GM18511 (cell line): ENCODE data around the gene FOXJ3.

Source experiments
- ATAC-seq: cut with Tn5 transposase; IDR thresholded peaks from one replicate; pipeline ENCODE4 v1.9.1; 2021; ENCODE audit warnings: mild to moderate bottlenecking, moderate library complexity; ENCODE audit not compliant: unreplicated experiment

Gene FOXJ3

DNA sequence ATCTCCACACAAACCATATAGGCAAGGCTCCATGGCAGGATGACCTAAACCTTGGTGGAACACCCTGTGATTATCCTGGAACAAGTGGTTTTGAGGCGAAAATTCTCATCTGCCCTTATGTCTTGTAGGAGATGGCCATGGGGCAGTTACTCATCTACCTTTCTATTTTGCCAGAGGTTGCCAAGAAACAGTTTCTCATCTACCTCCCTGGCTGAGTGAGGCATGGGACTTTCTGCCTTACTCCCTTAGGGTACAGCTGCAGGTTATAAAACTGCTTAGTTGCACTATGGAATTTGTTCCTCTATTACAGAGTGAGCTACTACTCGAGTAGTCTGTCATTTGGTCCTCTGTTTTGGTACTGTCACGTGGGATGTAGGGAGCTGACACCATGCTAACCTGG is 139.2 kb downstream of the FOXJ3 start:
- no peak for ATAC-seq

DNA sequence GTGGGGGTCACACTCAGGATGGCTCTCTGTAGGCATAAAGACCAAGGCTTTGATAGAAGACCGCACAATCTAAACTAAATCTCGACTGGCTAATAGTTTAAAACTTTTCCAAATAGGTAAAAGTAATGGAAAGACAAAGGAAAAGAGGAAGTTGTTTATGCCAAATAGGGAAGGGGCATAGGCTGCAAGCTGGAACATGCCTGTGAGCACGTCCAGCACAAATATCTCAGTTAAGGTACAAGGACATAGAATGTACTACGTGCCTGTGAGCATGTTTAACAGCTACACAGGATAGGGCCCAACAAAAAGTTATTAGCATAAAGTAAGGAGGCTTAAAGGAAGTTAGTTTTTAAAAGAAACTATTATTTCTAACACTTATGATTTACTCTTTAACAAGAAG is 142.9 kb downstream of the FOXJ3 start:
- ATAC-seq: no peak

DNA sequence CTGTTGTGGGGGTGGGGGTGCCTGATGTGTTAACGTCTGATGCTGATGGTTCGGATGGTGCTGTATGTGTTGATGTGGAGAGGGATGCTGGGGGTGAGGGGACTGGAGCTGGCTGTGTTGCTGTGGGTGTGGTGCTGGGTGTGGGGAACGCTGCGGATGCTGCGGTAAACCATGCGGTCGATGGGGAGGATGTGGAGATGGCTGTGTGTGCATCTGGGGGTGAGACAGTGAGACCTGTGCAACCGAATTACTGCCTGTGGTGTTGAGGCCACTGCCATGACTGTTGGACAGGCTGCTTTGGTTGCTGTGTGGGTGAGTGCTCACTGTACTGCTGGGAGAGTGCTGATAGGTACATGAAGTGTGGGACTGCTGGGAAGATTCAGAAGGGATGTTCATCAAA is 143.7 kb downstream of the FOXJ3 start:
- no peak for ATAC-seq

DNA sequence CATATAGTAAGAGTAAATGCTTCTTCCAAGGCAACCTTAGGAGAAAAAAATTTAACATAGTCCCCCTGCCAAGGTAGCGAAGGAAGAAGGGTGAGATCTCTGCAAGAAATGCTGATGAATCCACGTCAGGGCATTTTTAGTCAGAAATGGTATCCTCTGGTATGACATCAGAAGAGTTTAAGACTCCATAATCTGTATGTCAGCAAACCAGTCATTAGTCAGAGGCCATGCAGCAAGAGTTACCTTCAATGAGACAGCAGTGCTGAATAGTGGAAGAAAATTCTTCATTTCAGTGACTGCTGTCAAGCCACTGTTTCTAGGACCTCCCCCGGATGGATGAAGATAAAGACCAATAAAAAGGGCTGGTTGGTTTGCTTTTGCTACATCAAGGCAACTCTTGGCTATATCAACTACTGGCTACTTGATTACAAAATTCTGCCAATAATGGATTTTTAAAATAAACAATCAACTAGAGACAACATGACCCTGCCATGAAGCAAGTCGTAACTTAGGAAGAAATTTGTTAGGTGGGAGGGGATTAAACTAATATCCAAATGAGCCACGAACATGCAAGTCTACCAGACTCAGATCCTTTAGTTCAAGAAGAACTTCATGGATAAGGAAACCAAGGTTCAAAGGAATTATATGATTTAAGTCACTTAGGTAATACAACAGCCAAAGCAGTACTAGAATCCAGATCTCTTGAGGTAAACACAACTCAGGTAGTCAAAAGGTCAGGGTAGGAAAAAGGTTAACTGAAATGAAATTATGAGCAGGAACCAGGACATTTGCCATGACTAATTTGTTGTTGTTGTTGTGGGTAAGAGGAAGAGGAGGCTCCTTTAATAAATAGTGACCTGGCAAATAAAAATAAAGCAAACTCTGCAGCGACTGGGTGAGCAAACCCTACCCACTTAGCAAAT is 144.8 kb downstream of the FOXJ3 start:
- no peak for ATAC-seq

DNA sequence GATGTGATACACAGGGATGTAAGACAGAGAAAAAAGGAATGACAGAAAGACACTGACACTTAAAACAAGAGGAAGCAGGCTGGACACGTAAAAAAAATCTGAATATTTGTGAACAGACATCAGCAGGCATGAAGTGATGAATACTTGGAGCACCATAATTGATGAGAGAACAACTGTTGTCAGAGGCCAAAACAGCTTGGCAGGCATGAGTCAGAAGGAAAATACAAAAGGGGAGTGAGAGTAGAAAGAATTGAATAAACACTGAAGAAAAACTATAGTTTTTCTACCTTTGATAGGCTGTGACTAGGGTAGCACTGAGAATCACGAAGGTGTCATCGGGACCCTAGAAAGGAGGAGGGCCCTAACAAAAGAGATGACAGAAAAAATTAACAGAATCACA is 148.9 kb downstream of the FOXJ3 start:
- ATAC-seq: no peak

DNA sequence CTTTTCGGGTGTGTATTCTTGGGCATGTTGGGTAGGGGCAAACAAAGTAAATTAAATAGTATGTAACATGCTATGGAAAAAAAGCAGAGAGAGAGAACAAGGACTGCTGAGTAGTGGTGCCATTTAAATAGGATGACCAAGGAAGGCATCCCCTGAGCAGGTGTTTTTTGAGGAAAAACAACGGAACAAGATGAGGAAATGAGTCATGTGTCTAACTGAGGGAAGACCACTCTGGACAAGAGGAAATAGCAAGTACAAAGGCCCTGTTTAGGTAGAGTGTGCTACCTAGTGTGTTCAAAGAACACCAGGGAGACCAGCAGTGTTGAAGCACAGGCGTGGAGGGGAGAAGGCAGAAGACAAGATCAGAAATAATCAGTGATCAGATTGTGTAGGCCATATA is 150.4 kb downstream of the FOXJ3 start:
- ATAC-seq: no peak

DNA sequence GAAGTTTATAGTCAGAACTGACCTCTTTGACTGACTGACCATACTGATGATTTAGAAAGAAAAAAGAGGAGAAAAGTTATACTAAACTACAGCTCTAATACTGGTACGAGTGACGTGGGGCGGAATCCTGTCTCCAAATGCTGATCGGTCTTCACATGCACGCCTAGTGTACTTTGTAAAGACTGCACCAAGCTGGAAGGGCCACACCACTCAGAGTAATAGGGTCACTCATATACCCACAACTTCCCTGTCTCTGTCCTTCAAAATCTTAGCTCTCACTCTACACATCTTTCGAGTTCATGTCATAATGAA is 151.1 kb downstream of the FOXJ3 start:
- ATAC-seq: no peak

DNA sequence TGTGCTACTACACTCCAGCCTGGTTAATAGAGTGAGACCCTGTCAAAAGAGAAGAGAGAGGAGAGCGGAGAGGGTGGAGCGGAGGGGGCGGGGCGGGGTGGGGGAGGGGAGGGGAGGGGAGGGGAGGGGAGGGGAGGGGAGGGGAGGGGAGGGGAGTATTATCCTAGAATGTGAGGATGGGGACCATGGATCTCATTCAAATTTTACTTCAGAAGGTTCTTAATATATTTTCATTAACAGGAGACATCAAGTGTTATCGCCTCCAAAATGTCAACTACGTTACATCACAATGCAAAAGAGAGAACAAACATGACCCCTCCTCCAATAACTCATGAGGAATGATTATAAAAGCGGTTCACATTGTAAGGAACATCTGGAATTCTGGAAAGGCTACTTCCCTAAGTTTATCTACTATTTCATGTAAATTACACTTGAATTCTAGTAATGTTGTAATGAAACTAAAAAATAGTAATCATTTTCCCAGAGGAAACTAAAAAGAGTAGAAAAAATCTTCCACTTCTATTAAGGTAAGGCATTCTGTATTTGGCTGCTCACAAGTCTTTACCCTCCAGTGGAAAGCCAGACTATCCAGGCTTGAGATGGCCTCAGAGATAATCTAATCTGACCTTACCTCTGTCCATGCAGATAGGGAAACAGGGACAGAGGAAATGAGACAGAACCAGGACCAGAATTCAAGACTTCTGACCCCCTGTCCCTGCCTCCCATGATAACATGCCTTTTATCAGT is 151.7 kb downstream of the FOXJ3 start:
- ATAC-seq: no peak

DNA sequence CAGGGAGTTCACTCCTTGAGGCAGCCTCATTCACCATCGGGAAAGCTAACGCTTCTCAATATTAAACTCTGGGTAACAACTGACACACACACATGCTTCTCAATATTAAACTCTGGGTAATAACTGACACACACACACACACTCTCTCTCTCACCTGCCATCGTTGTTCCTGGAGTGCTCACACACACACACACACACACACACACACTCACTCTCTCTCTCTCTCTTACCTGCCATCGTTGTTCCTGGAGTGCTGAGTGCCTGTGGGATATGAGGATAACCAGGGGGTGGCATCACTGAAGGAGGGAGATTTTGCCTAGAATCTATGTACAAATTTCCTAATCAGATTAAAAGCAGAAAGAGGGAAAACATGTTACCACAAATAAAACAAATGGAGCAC is 153.3 kb downstream of the FOXJ3 start:
- no peak for ATAC-seq

DNA sequence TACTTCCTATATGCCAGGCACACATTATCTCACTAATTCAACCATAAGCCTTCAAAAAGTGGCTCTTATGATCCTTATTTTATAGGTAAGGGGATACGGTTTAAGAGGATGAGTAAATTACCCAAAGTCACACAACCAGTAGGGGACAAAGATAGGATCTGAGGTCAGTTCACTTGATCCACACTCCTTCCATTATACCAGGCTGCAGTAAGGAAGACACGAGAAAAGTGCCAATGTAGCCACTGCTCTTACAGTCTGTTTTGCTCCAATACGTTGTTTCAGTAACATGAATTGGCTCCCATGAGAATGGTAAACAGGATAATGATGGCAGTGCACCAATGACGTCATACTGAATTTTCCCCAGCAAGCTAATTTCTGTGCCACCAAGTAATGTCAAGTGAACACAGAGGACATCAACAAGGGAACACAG is 155.1 kb downstream of the FOXJ3 start:
- no peak for ATAC-seq

DNA sequence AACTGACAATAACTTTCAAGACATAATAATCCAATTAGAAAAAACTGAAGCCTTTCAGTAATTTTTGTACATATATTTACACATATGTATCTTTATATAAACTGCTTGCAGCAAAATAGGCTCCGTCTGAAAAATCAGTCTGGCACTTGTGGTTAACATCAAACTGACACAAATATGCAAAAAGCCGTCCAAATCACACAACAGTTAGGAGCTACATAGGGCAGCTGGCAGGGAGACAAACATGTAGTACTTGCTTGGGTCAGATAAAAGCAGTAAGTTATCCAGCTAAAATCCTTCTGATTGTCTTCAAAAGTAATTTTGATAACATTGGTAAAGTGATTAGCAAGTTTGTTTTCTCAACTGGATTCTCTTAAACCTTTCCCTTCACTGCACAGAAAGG is 155.8 kb downstream of the FOXJ3 start:
- ATAC-seq: no peak

DNA sequence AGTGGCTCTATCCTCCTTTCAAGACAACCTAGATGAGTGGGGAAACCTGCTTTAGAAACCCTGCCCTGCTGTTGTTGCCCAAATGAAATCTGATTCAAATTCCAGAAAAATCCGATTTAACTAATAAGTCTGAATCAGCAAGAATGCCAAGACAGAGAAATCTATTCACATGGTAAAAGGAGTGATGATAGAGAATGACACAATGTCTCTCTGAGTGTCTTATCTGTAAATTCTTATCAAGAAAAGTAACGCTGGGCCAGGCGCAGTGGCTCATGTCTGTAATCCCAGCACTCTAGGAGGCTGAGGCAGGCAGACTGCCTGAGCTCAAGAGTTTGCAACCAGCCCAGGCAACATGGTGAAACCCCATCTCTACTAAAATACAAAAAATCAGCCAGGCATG is 156.8 kb downstream of the FOXJ3 start:
- no peak for ATAC-seq

DNA sequence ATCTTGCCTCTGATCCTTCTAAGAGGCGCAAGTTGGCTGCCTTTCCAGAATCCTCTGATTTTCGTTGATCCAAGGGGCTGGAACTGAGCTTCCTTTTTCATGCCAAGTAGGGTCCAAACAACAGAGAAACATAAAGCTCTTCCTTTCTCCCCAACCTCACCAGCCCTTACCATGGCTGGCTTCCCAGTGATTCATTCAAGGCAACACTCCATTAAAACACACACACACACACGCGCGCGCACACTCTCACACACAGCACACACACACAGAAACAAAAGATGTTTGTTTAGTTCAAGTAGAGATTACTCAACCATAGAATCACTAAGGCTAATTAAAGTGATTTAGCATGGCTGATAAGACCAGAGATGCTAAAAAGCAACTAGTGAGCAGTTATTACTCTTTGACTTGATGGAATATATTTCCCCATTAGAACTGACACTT is 157.5 kb downstream of the FOXJ3 start:
- no peak for ATAC-seq

DNA sequence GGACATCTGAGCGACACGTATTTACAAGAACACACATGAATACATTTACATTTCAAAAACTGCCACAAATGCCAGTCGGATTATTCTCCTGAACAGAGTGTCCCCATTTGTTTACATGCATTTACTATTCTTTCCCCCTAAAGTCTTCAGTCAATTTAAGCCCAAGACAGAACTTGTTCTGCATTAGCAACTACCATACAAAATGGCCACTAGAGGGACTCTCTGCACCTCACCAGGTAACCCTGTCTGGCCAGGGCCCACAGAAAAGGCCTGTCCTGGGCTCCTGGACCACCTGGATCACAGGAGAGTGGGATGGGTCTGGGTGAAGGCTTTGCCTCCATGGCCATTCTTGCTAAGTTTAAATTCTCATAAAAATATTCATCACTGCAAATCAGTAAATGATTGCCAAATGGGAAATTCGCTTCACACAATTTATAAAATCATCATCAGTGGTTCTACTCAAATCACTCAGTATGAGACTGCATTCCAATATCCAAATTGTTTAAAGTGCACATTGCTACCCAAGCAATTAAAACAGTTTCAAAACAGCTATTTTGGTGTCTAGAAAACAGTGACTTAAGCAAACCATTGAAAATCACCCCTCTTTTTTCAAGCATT is 158.0 kb downstream of the FOXJ3 start:
- ATAC-seq: no peak

DNA sequence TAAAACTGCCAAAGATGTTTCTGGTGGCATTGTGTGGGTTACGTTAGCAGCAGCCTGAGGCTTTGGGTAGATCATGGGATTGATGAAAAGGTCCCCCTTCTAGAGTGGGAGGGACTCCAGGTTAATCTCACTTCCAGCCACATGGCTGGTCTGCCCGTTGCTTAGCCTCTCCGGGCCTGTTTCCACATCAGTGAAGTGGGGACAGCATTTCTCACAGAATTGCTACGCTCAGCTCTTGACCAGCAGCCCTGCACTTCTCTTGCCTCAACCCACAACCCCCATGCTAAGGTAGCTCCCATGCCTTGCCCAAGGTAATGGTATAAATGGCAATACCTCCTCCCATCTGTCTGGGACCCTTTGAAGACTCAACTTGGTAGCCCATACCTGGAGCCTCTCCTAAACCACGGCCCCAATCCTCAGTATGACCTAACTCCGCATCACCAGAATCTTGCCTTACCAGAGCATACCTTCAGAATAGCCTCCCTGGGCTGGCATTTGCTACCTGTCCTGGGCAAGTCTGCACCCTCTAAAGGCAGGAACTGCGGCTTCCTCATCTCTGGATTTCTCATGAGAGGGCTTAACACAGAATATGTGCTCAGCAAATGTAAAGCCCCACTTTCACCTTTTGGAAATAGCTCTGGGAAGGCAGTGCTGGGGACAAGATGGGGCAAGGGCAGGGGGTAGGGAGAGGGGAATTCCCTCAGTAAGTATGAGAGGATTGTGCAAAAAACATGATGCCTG is 159.6 kb downstream of the FOXJ3 start:
- ATAC-seq: no peak

DNA sequence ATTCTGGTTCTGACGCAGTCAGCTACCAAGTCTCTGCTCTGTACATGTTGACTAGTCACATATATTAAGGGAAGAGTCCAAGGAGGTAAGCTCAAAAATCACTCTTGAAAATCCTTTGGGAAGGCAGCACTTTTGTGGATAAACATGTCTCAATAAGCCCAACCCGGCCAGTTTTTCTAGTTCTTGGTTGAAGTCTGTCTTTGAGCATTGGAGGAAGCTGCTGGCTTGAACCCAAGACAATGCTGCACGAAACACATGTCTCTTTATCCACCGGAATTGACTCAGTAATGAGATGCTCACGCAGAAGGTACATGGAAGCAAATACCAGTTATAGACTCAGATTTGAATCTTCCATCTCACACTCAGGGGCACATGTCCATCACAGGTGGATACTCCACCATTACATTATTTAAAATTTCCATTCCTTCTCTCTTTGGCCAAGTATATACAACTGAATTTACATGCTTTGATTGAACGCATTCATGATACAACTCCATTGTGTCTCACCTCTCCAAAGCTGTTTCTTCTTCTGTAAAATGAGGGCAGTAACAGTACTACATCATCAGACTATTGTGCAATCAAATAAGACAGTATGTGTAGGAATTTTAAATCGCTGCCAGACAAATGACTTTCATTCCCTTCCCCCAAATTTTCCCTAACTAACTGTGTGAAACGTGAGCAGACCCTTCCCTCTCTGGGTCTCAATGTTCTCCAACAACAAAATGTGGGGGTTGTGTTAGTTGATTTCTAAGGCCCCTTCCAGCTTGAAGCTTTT is 160.9 kb downstream of the FOXJ3 start:
- no peak for ATAC-seq

DNA sequence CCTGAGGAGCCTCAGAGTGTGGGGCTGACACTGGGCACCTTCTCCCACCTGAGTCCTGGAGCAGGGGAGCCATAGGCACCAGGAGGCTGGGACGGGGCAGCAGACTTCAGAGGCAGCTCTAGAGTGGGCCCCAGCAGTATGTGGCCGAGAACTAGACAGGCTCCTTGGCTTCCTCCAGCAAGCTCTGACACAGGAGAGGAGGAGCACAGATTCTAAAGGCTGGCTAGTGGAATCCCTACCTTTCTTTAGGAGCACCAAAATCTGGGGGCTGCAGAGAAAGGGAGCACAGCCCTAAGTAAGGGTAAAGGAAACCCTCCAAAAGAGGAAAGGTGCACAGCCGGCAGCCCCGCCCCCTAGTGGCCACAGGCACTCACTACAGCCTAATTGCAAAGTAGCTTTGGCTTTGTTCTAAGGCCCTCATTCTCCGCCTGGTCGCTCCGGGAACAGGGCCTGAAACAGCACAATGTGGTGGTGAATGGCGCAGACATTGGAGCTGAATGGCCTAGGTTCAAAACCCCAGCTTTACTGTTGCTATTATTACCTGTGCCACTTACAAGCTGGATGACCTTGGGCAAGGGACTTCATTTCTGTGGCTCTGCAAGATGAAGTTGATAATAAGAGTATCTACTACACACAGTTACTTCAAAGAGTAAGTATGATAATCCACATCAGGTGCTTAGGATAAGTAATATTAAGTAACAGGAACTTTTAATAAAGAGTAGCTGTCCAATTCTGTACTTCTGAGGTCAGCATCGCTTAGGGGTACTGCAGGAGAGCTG is 161.7 kb downstream of the FOXJ3 start:
- no peak for ATAC-seq

DNA sequence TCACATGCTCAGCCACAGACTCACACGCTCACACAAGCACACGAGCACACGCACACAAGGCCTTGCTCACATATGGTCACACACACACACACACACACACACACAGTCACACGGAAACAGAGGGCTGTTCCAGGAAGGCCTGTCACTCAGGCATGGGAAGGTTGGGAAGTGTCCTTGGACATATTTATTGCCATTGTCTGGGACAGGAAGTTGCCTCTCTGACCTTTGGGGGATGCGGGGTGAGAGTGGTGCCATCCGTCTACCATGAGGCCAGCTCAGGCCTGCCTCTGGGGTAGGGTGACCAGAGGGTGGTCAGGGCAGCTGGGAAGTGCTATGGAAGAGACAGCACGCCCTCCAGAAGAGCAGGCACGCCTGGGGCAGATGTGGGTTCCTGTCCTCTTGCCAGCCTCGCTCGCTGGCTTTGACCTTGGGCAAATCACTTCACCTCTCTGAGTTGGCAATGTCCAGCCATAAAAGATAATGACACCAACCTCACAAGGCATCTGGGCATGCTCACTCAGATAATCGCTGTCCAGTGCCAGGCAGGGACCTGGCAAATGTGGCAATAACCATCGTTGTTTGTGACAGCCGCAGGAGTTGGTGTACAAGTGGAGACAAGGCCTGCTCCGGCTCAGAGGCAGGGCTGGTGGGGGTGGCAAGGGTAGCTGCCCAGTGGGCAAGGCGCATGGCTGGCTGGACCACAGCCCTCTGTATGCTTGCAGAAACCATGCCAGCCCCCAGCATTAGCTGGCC is 162.5 kb downstream of the FOXJ3 start:
- ATAC-seq: no peak

DNA sequence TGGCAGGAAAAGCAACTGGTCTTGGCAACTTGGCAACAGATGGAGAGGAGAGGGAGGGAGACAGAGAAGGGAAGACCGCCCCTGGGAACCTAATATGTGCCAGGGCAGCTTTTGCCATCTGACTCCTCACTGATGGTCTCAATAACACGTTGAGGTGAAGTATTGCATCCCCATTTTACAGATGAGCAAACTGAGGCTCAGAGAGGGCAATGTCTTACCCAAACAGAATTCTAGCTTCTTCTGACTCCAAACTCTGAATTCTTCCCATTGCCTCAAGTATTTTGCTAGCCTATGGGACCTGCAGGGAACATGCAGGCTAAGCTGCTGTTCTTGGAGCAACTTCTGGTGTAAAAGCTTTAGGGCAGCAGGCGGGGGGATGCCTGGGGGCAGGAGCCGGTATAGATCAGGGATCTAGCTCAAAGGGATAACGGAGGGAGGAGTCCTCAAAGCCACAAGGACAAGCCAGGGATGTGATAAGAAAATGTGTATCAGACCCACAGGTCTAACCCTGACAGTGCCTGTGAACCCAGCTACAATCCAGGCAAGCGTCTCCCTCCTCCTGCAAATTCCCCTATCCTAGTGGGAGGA is 163.3 kb downstream of the FOXJ3 start:
- ATAC-seq: no peak
